ENCODE results near the gene ZNF750. TPM values are rescaled to one million over a fixed set of nuclear protein-coding genes. Genes with fewer than 3 reads are reported as not detected.

ZNF750 gene
- total RNA-seq, 1 experiment from 2014 or later, result not detected

GRCh38 chr17:82873521-82873920, 33.7 kb upstream of the ZNF750 start:
- POLR2A ChIA-PET, result no interaction called here
- ATAC-seq (no peak), DNase-seq (ENCODE audit: low read depth, low spot score) (no peak)
- no peaks in the 10 kb centered on the region; the same call in 1 of the 2 replicates for H3K36me3 ChIP-seq (ENCODE audit: control insufficient read depth, insufficient read depth, low read length)
- no TSS peak for BruUV-seq (replicated peaks)
- in situ Hi-C loops (cut with HindIII; ENCODE audit: low pct_unique_long_range_greater_than_20kb, low sequenced_read_pairs) (no loop called here), intact Hi-C loops (cut with micrococcal nuclease; ENCODE audit: unreplicated experiment) (no loop called here)
- H3K9me3 ChIP-seq (ENCODE audit: control insufficient read depth, insufficient read depth, low read depth, low read length), result no peaks in the 10 kb centered on the region
- H3K4me3 ChIP-seq (ENCODE audit: low read depth in 2 of 2, low read length in 2 of 2), result no peak overlapping the region
- no peaks in the 10 kb centered on the region for H3K27me3 ChIP-seq (ENCODE audit: control insufficient read depth, insufficient read depth, low read length)
- CTCF ChIA-PET, result no interaction called here
- TF ChIP-seq TCF7L2 (IDR thresholded peaks at IDR 0.05; ENCODE audit: low read depth, low read length), result no peak
- TF ChIP-seq REST (IDR thresholded peaks at IDR 0.05; ENCODE audit: insufficient read depth in 1 of 2, low read depth in 2 of 2, low read length in 1 of 2), result no peak
- no peak for TF ChIP-seq POLR2AphosphoS5 (IDR thresholded peaks at IDR 0.05; ENCODE audit: low read depth, low read length)
- no peak for TF ChIP-seq SIN3A (IDR thresholded peaks at IDR 0.05; ENCODE audit: borderline replicate concordance, insufficient read depth, low read depth, low read length)
- TF ChIP-seq CTCF (IDR thresholded peaks at IDR 0.05), result no peak
- no peaks in the 10 kb centered on the region for H3K4me1 ChIP-seq (ENCODE audit: control insufficient read depth, insufficient read depth, low read length)
- no peak overlapping the region for H3K27ac ChIP-seq (ENCODE audit: low read length)

- no peaks in the 10 kb centered on the region; the same call in 1 of the 2 replicates for H3K36me3 ChIP-seq (ENCODE audit: control insufficient read depth, insufficient read depth, low read length)
- ChIA-PET POLR2A (no interaction called here), CTCF (no interaction called here)
- H3K4me3 ChIP-seq (ENCODE audit: low read depth in 2 of 2, low read length in 2 of 2), result no peak overlapping the region
- ATAC-seq (no peak), DNase-seq (ENCODE audit: low read depth, low spot score) (no peak)
- no TSS peak for BruUV-seq (replicated peaks)
- H3K27me3 ChIP-seq (ENCODE audit: control insufficient read depth, insufficient read depth, low read length), result no peaks in the 10 kb centered on the region
- intact Hi-C loops (cut with micrococcal nuclease; ENCODE audit: unreplicated experiment) (no loop called here), in situ Hi-C loops (cut with HindIII; ENCODE audit: low pct_unique_long_range_greater_than_20kb, low sequenced_read_pairs) (no loop called here)
- H3K4me1 ChIP-seq (ENCODE audit: control insufficient read depth, insufficient read depth, low read length), result no peaks in the 10 kb centered on the region
- TF ChIP-seq SIN3A (IDR thresholded peaks at IDR 0.05; ENCODE audit: borderline replicate concordance, insufficient read depth, low read depth, low read length) (no peak), REST (IDR thresholded peaks at IDR 0.05; ENCODE audit: insufficient read depth in 1 of 2, low read depth in 2 of 2, low read length in 1 of 2) (no peak), TCF7L2 (IDR thresholded peaks at IDR 0.05; ENCODE audit: low read depth, low read length) (no peak), POLR2AphosphoS5 (IDR thresholded peaks at IDR 0.05; ENCODE audit: low read depth, low read length) (no peak), CTCF (IDR thresholded peaks at IDR 0.05) (no peak)
- no peak overlapping the region for H3K27ac ChIP-seq (ENCODE audit: low read length)
- H3K9me3 ChIP-seq (ENCODE audit: control insufficient read depth, insufficient read depth, low read depth, low read length), result no peaks in the 10 kb centered on the region
Observed at GRCh38 chr17:82872591-82873520, 33.0 kb upstream of the ZNF750 start.

Measured in Panc1 (cell line).